Esophagus (tissue), 2 donors: ENCODE results near the gene CSTB. TPM values are rescaled to one million over a fixed set of nuclear protein-coding genes. Genes with fewer than 3 reads are reported as not detected.

Source experiments
- H3K27ac ChIP-seq, 2 donors: one replicate each; pipeline ENCODE4 v1.5.1; 2013; ENCODE audit warnings: low read depth in 2 of 2, mild to moderate bottlenecking in 2 of 2, inconsistent platforms in 1 of 2, low read length in 1 of 2, moderate library complexity in 1 of 2
- H3K27me3 ChIP-seq, 2 donors: one replicate each; pipeline ENCODE4 v1.6.1; 2013; ENCODE audit warnings: low read length in 2 of 2, control low read depth in 1 of 2, mild to moderate bottlenecking in 1 of 2; ENCODE audit not compliant: insufficient read depth in 2 of 2, control insufficient read depth in 1 of 2
- H3K36me3 ChIP-seq, 2 donors: one replicate each; pipeline ENCODE4 v1.6.1; 2013; ENCODE audit warnings: low read length in 1 of 2; ENCODE audit not compliant: control insufficient read depth in 2 of 2, insufficient read depth in 2 of 2
- H3K4me1 ChIP-seq, 2 donors: one replicate each; pipeline ENCODE4 v1.6.1; 2013; ENCODE audit warnings: low read length in 1 of 2; ENCODE audit not compliant: control insufficient read depth in 2 of 2, insufficient read depth in 2 of 2
- H3K4me3 ChIP-seq, 2 donors: one replicate each; pipeline ENCODE4 v1.5.1; 2013; ENCODE audit warnings: low read length in 2 of 2, mild to moderate bottlenecking in 2 of 2, low read depth in 1 of 2, moderate library complexity in 1 of 2
- H3K9me3 ChIP-seq, 2 donors: one replicate each; pipeline ENCODE4 v1.6.1; 2013; ENCODE audit warnings: mild to moderate bottlenecking in 2 of 2, low read depth in 1 of 2, low read length in 1 of 2, moderate library complexity in 1 of 2; ENCODE audit not compliant: control insufficient read depth in 2 of 2, insufficient read depth in 1 of 2
- WGBS, 2 donors: extraction: QIAGEN DNeasy Blood & Tissue Kit; methylation state at CpG; one replicate each; pipeline ENCODE4 v1.1.7; 2013; 5-methylcytosine and 5-hydroxymethylcytosine counted together
- polyA plus RNA-seq, 2 donors: library from polyadenylated mRNA; stranded (reverse); fragments of 200-250 nt; gene quantifications; one replicate each; pipeline ENCODE4 v1.2.3, GENCODE V29; 2013
- donor health status: healthy with polysubstance abuse.
- donor health status: Bipolar disorder and iron deficiency.

The CSTB gene
- polyA plus RNA-seq, 2 donors: 3,514 to 5,149 TPM

- Histone ChIP-seq H3K27ac (peak overlapping the region; percentile 93 to 98), H3K4me3 (no peak overlapping the region), H3K36me3 (peaks cover 0 to 4% of the 10 kb centered on the region in 2 donors), H3K9me3 (peaks cover 0 to 9% of the 10 kb centered on the region in 2 donors), H3K27me3 (no peaks in the 10 kb centered on the region), H3K4me1 (peaks cover 6 to 25% of the 10 kb centered on the region in 2 donors)
- WGBS, 2 donors: 74 to 76% methylated on average over 5 of the region's 5 CpGs
Observed at GRCh38 chr21:43782431-43783097, 6.5 kb upstream of the CSTB start.

- H3K9me3 ChIP-seq: peaks cover 0 to 5% of the 10 kb centered on the region in 2 donors
- H3K4me3 ChIP-seq: no peak overlapping the region
- no peaks in the 10 kb centered on the region for H3K27me3 ChIP-seq
- peaks cover 6 to 21% of the 10 kb centered on the region in 2 donors for H3K4me1 ChIP-seq
- whole genome bisulfite sequencing, 2 donors: 78 to 89% methylated on average over 6 of the region's 6 CpGs
- peaks cover 0 to 4% of the 10 kb centered on the region in 2 donors for H3K36me3 ChIP-seq
- peak overlapping the region; percentile 93 to 97 for H3K27ac ChIP-seq
Observed at GRCh38 chr21:43781846-43782245, 5.7 kb upstream of the CSTB start.

- Histone ChIP-seq H3K27ac (peak overlapping the region; percentile 86 to 98), H3K4me1 (peaks cover 6 to 15% of the 10 kb centered on the region in 2 donors), H3K4me3 (peak overlapping the region in 1 of 2 donors; percentile 16), H3K27me3 (no peaks in the 10 kb centered on the region), H3K36me3 (peaks cover 0 to under 1% of the 10 kb centered on the region in 2 donors), H3K9me3 (no peaks in the 10 kb centered on the region)
- 78 to 80% methylated on average over 5 of the region's 5 CpGs for WGBS, 2 donors
Observed at GRCh38 chr21:43779660-43780059, 3.6 kb upstream of the CSTB start.

DNA sequence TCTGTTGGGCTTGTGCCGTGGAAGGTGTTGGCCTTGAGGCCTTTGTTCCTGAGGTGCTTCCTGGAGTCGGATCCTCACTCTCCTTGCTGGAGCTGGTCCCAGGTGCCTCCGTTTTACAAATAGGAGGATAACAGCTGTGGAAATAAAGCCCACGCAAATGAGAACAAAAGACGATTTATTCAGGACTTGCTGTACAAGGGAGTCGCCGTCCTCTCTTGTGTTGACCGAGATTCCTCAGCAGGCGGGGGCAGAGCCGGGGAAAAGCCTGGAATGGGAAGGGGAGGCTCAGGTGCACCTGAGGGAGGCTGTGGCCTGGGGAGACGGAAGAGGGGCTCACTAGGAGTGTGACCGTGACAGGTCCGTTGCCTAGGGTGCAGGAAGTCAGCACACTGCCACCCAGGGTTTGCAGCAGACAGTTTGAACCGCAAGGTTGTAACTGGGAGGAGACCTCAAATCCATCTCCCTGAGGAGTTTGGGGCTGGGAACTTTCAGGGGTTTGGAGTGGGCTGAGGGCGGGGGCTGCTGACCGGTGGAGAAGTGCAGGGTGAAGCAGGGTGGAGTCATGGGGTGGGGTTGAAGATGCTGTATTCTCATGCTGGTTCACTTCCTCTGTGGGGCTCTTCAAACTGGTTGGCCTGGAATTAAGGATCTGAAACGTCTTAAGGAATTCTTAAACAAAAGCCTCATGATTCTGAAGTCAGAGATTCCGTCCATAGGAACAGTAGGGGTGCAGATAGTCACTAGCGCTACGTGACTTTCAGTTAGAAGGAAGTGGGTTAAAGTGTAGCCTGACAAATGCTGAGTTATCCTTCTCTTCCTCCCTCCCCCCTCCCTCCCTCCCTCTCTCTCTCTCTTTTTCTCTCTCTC lies 2.6 kb upstream of the CSTB start:
- Histone ChIP-seq H3K36me3 (peaks cover 4 to 8% of the 10 kb centered on the region in 2 donors), H3K4me1 (peaks cover 6 to 18% of the 10 kb centered on the region in 2 donors), H3K9me3 (no peaks in the 10 kb centered on the region), H3K27me3 (no peaks in the 10 kb centered on the region), H3K27ac (peak overlapping the region; percentile 86 to 98), H3K4me3 (peak overlapping the region in 1 of 2 donors; percentile 11)
- WGBS, 2 donors: 53 to 56% methylated on average over 20 of the region's 20 CpGs

GRCh38 chr21:43777953-43778352 lies 1.8 kb upstream of the CSTB start:
- H3K36me3 ChIP-seq: peaks cover 11 to 16% of the 10 kb centered on the region in 2 donors
- peak overlapping the region; percentile 86 to 97 for H3K27ac ChIP-seq
- no peaks in the 10 kb centered on the region for H3K27me3 ChIP-seq
- no peak overlapping the region for H3K4me3 ChIP-seq
- H3K4me1 ChIP-seq: peaks cover 5 to 10% of the 10 kb centered on the region in 2 donors
- H3K9me3 ChIP-seq: no peaks in the 10 kb centered on the region
- 95 to 96% methylated on average over 5 of the region's 5 CpGs for WGBS, 2 donors

- peaks cover 14 to 18% of the 10 kb centered on the region in 2 donors for H3K36me3 ChIP-seq
- H3K27me3 ChIP-seq: no peaks in the 10 kb centered on the region
- H3K27ac ChIP-seq: peak overlapping the region; percentile 98 to 99
- WGBS, 2 donors: 58 to 67% methylated on average over 12 of the region's 12 CpGs
- H3K4me3 ChIP-seq: peak overlapping the region; percentile 94 to 96
- H3K9me3 ChIP-seq: no peaks in the 10 kb centered on the region
- peaks cover 4 to 10% of the 10 kb centered on the region in 2 donors for H3K4me1 ChIP-seq
Observed at GRCh38 chr21:43775190-43775589, 918 bp downstream of the CSTB start.

- 97% methylated on average over 10 of the region's 10 CpGs for WGBS, 2 donors
- peaks cover 14 to 18% of the 10 kb centered on the region in 2 donors for H3K36me3 ChIP-seq
- peak overlapping the region; percentile 94 to 96 for H3K4me3 ChIP-seq
- peak overlapping the region; percentile 61 to 95 for H3K27ac ChIP-seq
- H3K9me3 ChIP-seq: no peaks in the 10 kb centered on the region
- peaks cover 4 to 10% of the 10 kb centered on the region in 2 donors for H3K4me1 ChIP-seq
- H3K27me3 ChIP-seq: no peaks in the 10 kb centered on the region
Observed at GRCh38 chr21:43774163-43774562, 1.9 kb downstream of the CSTB start.

- Histone ChIP-seq H3K4me3 (no peak overlapping the region), H3K36me3 (peaks cover 14 to 18% of the 10 kb centered on the region in 2 donors), H3K4me1 (peaks cover 3 to 20% of the 10 kb centered on the region in 2 donors), H3K27me3 (no peaks in the 10 kb centered on the region), H3K9me3 (no peaks in the 10 kb centered on the region), H3K27ac (peak overlapping the region; percentile 47 to 86)
- 62 to 65% methylated on average over 6 of the region's 6 CpGs for WGBS, 2 donors
Observed at GRCh38 chr21:43772425-43772821, 3.7 kb downstream of the CSTB start.

DNA sequence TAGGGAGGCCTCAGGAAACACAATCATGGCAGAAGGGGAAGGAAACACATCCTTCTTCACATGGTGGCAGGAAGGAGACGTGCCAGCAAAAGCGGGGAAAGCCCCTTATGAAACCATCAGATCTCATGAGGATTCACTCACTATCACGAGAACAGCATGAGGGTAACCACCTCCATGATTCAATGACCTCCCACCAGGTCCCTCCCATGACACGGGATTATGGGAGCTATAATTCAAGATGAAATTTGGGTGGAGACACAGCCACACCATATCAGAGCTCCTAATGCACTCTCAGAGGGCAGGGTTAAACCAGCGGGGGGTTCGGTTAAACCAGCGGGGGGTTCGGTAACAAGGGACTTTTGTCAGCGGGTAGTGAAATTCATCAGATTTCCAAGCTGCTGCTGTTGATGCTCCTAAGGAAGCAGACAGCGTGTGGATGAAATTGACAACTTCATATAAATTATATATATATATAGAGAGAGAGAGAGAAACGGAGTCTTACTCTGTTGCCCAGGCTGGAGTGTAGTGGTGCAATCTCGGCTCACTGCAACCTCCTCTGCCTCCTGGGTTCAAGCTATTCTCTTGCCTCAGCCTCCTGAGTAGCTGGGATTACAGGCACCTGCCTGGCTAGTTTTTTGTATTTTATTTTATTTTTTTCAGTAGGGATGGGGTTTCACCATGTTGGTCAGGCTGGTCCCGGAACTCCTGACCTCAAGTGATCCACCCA lies 4.2 kb downstream of the CSTB start:
- Histone ChIP-seq H3K27ac (peak overlapping the region; percentile 17 to 44), H3K36me3 (peaks cover 14 to 18% of the 10 kb centered on the region in 2 donors), H3K4me1 (peaks cover 3 to 24% of the 10 kb centered on the region in 2 donors), H3K27me3 (no peaks in the 10 kb centered on the region), H3K4me3 (no peak overlapping the region), H3K9me3 (no peaks in the 10 kb centered on the region)
- 79 to 80% methylated on average over 13 of the region's 13 CpGs for WGBS, 2 donors
